ENCODE measurements around the gene CRADD. TPM values are rescaled to one million over a fixed set of nuclear protein-coding genes. Genes with fewer than 3 reads are reported as not detected.

CRADD gene
- total and polyA plus RNA-seq, 10 of the 15 experiments (the other 5 are each of a cell fraction or from before 2014, with no cell fraction given), result 7.6 to 15.5 (median 11.7) TPM

- no TSS peak for BruUV-seq (replicated peaks)
- FAIRE-seq, result no peak
- POLR2A ChIA-PET, result no interaction called here
- WGBS (ENCODE audit: insufficient coverage, insufficient replicate concordance, low lambda C conversion rate, missing lambda C conversion rate), result 59% methylated on average over 8 of the region's 8 CpGs
- RAD21 ChIA-PET (ENCODE audit: unreplicated experiment), result no interaction called here
- H3K4me3 ChIP-seq, result no peak overlapping the region
- H3K9me3 ChIP-seq (replicated peaks; ENCODE audit: control insufficient read depth, insufficient read depth, low read length), result no peaks in the 10 kb centered on the region
- no peak for ATAC-seq
- no peak for DNase-seq (ENCODE audit: low read depth, low spot score)
- no peak overlapping the region for H3K27ac ChIP-seq (ENCODE audit: control insufficient read depth, insufficient read depth)
- H4K20me1 ChIP-seq (ENCODE audit: control insufficient read depth, insufficient read depth), result no peaks in the 10 kb centered on the region
- SMC1A ChIA-PET (ENCODE audit: uncharacterized antibody, unreplicated experiment), result no interaction called here
- no peaks in the 10 kb centered on the region for H3K79me2 ChIP-seq (ENCODE audit: control insufficient read depth, insufficient read depth, low read length)
- no peaks in the 10 kb centered on the region for H3K27me3 ChIP-seq (replicated peaks in 1 of 2; ENCODE audit: control insufficient read depth in 2 of 2, insufficient read depth in 2 of 2, low read length in 1 of 2)
- intact Hi-C loops (cut with micrococcal nuclease; ENCODE audit: unreplicated experiment) (no loop called here), in situ Hi-C loops (cut with MboI) (no loop called here)
- CTCF ChIA-PET, result interaction anchor here (1.4 kb wide), 1 partner anchor 322 kb away, joined by 3 read pairs; no protein-coding TSS in a partner anchor
- H2AFZ ChIP-seq (ENCODE audit: control insufficient read depth, low read depth, low read length), result no peak overlapping the region
- H3K36me3 ChIP-seq (ENCODE audit: control insufficient read depth in 2 of 2, insufficient read depth in 2 of 2, low read length in 1 of 2), result no peaks in the 10 kb centered on the region
- H3K4me2 ChIP-seq (ENCODE audit: control insufficient read depth, insufficient read depth), result no peak overlapping the region
- H3K9ac ChIP-seq (ENCODE audit: control insufficient read depth, insufficient read depth, low read length), result no peak overlapping the region
- H3K4me1 ChIP-seq (ENCODE audit: control insufficient read depth, insufficient read depth, low read length), result no peaks in the 10 kb centered on the region
- TF ChIP-seq SKIL (IDR thresholded peaks at IDR 0.05; ENCODE audit: low read depth, poor library complexity, severe bottlenecking) (no peak), SMC3 (IDR thresholded peaks at IDR 0.05; ENCODE audit: borderline replicate concordance, low read length) (no peak), RELA (IDR thresholded peaks at IDR 0.05; ENCODE audit: borderline replicate concordance, partially characterized antibody) (no peak), CEBPZ (IDR thresholded peaks at IDR 0.05; ENCODE audit: low read depth, low read length) (no peak), ZZZ3 (IDR thresholded peaks at IDR 0.05; ENCODE audit: control insufficient read depth, insufficient read length, low read depth) (no peak), ETV6 (conservative IDR thresholded peaks at IDR 0.05 in 1 of 2, IDR thresholded peaks at IDR 0.05 in 1 of 2; ENCODE audit: borderline replicate concordance in 1 of 2, low read depth in 1 of 2) (no peak), RCOR1 (conservative IDR thresholded peaks at IDR 0.05; ENCODE audit: low read depth, low read length) (no peak), ATF3 (IDR thresholded peaks at IDR 0.05; ENCODE audit: borderline replicate concordance, extremely low read depth, low read depth, low read length) (no peak), ZNF217 (IDR thresholded peaks at IDR 0.05) (no peak), RELB (IDR thresholded peaks at IDR 0.05; ENCODE audit: low read depth) (no peak)
These were observed 103.0 kb downstream of the CRADD start for GRCh38 chr12:93780101-93780641.

All from GM12878 (cell line).